Kidney (tissue), 14 donors: ENCODE measurements around the gene GCK. TPM values are rescaled to one million over a fixed set of nuclear protein-coding genes. Genes with fewer than 3 reads are reported as not detected.

Experiments
- DNase-seq, 5 donors: peaks; one replicate each; pipeline ENCODE4 v3.0.0-alpha.2; 2013 to 2020
- FAIRE-seq: peaks from 2 replicates; lab custom pipeline; 2012; peaks lifted over from hg19 to GRCh38; lab: Jason Lieb, UNC
- H3K27ac ChIP-seq, 2 donors: one replicate each; pipeline ENCODE4 v1.7.0; 2013; ENCODE audit warnings: low read depth in 2 of 2, low read length in 2 of 2, inconsistent platforms in 1 of 2
- H3K27me3 ChIP-seq: one replicate; pipeline ENCODE4 v1.7.1; 2013; ENCODE audit warnings: low read length, inconsistent platforms; ENCODE audit not compliant: control insufficient read depth, insufficient read depth
- H3K36me3 ChIP-seq, 3 donors: one replicate each; pipeline versions ENCODE4 v1.7.0 to v1.7.1; 2013; ENCODE audit warnings: low read length in 3 of 3, control low read depth in 1 of 3, inconsistent platforms in 1 of 3; ENCODE audit not compliant: insufficient read depth in 3 of 3, control insufficient read depth in 2 of 3
- H3K4me1 ChIP-seq, 3 donors: one replicate each; pipeline versions ENCODE4 v1.7.0 to v1.7.1; 2013; ENCODE audit warnings: low read length in 3 of 3, inconsistent platforms in 1 of 3, low read depth in 1 of 3; ENCODE audit not compliant: control insufficient read depth in 2 of 3, insufficient read depth in 2 of 3
- H3K4me3 ChIP-seq, 3 donors: one replicate each; pipeline versions ENCODE4 v1.7.0 to v1.8.1; 2013; ENCODE audit warnings: low read length in 3 of 3, control low read depth in 1 of 3, inconsistent platforms in 1 of 3
- H3K9ac ChIP-seq, 3 donors: one replicate each; pipeline versions ENCODE4 v1.7.0 to v1.7.1; 2013; ENCODE audit warnings: low read length in 3 of 3, control low read depth in 1 of 3, inconsistent platforms in 1 of 3
- H3K9me3 ChIP-seq, 3 donors: one replicate each; pipeline versions ENCODE4 v1.7.0 to v1.7.1; 2013; ENCODE audit warnings: low read length in 3 of 3, control low read depth in 1 of 3, inconsistent platforms in 1 of 3; ENCODE audit not compliant: control insufficient read depth in 2 of 3, insufficient read depth in 1 of 3
- intact Hi-C: fragments of 100-400 bp; cut with DNase I; formaldehyde crosslinking; loops from one replicate; pipeline ENCODE4 v1.11.1; 2022
- polyA plus RNA-seq: library from polyadenylated mRNA; stranded (reverse); fragments of 350-450 nt; fragmentation: Illumina TruSeq; extraction: RNeasy Lipid Tissue Mini Kit (QIAGEN cat#74804); gene quantifications from one replicate; pipeline ENCODE4 v1.2.3, GENCODE V29; 2014; ENCODE audit warnings: low read depth, low replicate concordance; ENCODE audit not compliant: insufficient read depth
- total RNA-seq: library from RNA; stranded (reverse); fragmentation: NEBNext Ultra II Directional; extraction: Animal tissue kit (Norgen Biotek cat#: 25700); gene quantifications from one replicate; pipeline ENCODE4 v1.2.1, GENCODE V29; 2021
- TF ChIP-seq, protein P1 (sequence below): IDR thresholded peaks from 3 replicates; pipeline ENCODE4 v1.5.1; 2012; ENCODE audit warnings: mild to moderate bottlenecking, moderate library complexity, borderline replicate concordance; ENCODE audit not compliant: insufficient read depth; ENCODE audit errors: extremely low read depth
- donor health status: control.
- donor health status: control.
- donor health status: control.
- donor health status: control.
- donor health status: control.
- donor health status: DM: yes; HTN: yes; CAD: no.
- donor health status: Normal renal cell carcinoma (clear cell type).

GCK gene
- total and polyA plus RNA-seq, 2 donors from 2014 or later = 0.25 to 1.0 TPM

DNA sequence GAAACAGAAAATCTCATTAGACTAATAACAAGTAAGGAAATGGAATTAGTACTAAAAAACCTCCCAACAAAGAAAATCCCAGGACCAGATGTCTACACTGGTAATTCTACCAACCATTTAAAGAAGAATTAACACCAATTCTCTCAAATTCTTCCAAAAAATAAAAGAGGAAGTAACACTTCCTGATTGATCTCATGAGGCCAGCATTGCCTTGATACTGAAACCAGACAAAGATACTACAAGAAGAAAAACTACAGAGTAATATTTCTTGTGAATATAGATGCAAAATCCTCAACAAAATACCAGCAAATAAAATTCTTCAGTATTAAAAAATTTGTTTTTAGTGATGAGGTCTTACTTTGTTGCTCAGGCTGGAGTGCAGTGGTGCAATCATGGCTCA, 21.3 kb downstream of the GCK start:
- no peaks in the 10 kb centered on the region for H3K4me1 ChIP-seq
- intact Hi-C loops = no loop called here
- no peak for FAIRE-seq

DNA sequence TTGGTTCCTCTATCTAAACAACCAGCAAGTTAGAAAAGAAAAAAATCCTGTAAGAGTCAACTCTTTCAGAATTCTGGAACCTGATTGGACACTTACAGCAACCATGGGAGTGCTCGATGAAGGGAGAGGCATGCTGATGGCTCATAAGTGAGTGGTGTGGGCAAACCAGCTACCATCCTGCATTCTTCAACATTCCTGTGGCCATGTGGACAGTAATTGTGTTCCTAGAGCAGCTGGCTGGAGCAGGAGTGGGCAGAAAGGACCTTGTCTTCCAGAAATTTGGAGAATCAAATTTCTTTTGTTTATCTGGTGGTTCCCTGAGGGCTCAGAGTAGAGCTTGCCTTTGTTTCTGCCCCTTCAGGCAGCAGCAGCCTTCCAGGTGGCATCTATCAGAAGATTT, 25.6 kb downstream of the GCK start:
- no peak overlapping the region for H3K27ac ChIP-seq
- FAIRE-seq = no peak
- no peak overlapping the region for H3K4me3 ChIP-seq
- H3K4me1 ChIP-seq = no peaks in the 10 kb centered on the region
- DNase-seq = peak in 2 of 5 donors; percentile 21 to 24
- intact Hi-C loops = no loop called here
- no peaks in the 10 kb centered on the region for H3K36me3 ChIP-seq
- H3K27me3 ChIP-seq = no peaks in the 10 kb centered on the region
- no peaks in the 10 kb centered on the region for H3K9me3 ChIP-seq
- H3K9ac ChIP-seq = no peak overlapping the region
- TF ChIP-seq, protein P1, sequence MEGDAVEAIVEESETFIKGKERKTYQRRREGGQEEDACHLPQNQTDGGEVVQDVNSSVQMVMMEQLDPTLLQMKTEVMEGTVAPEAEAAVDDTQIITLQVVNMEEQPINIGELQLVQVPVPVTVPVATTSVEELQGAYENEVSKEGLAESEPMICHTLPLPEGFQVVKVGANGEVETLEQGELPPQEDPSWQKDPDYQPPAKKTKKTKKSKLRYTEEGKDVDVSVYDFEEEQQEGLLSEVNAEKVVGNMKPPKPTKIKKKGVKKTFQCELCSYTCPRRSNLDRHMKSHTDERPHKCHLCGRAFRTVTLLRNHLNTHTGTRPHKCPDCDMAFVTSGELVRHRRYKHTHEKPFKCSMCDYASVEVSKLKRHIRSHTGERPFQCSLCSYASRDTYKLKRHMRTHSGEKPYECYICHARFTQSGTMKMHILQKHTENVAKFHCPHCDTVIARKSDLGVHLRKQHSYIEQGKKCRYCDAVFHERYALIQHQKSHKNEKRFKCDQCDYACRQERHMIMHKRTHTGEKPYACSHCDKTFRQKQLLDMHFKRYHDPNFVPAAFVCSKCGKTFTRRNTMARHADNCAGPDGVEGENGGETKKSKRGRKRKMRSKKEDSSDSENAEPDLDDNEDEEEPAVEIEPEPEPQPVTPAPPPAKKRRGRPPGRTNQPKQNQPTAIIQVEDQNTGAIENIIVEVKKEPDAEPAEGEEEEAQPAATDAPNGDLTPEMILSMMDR = no peak

More for the DNA sequence above, 21.3 kb downstream of the GCK start:
- no peaks in the 10 kb centered on the region for H3K9me3 ChIP-seq
- TF ChIP-seq, protein P1 = no peak
- H3K27ac ChIP-seq = no peak overlapping the region
- H3K36me3 ChIP-seq = no peaks in the 10 kb centered on the region
- DNase-seq = no peak
- no peaks in the 10 kb centered on the region for H3K27me3 ChIP-seq
- H3K9ac ChIP-seq = no peak overlapping the region
- no peak overlapping the region for H3K4me3 ChIP-seq

DNA sequence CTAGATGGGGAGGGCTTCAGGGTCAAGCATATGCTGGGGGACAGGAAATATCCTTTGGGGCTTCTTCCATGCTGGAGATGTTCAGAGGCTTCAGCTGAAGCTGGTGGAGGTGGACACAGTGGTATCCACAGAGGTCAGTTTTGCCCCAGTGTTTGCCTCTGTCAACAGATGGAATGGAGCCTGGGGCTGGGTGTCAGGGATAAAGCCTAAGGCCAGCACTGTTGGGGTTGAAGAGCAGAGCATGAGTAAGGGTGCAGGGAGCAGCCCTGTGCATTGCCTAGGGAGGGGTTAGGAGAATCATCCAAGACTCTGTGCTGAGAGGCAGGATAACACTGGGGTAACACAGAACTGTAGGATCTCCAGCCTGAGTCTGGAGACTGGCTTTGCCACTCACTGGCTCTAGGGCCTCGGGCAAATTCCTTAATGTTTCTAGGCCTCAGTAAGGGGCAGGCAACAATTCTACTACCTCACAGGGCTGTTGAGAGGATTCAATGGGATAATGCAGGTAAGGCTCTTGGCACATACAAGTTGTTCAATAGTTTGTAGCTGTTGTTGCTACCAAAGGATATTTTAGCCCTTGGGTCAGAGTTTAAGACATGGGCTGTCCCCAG, 26.3 kb downstream of the GCK start:
- DNase-seq (no peak), FAIRE-seq (no peak)
- Histone ChIP-seq H3K27me3 (no peaks in the 10 kb centered on the region), H3K27ac (no peak overlapping the region), H3K4me3 (no peak overlapping the region), H3K9ac (no peak overlapping the region), H3K9me3 (no peaks in the 10 kb centered on the region), H3K4me1 (no peaks in the 10 kb centered on the region), H3K36me3 (no peaks in the 10 kb centered on the region)
- TF ChIP-seq, protein P1 = no peak
- intact Hi-C loops = no loop called here

DNA sequence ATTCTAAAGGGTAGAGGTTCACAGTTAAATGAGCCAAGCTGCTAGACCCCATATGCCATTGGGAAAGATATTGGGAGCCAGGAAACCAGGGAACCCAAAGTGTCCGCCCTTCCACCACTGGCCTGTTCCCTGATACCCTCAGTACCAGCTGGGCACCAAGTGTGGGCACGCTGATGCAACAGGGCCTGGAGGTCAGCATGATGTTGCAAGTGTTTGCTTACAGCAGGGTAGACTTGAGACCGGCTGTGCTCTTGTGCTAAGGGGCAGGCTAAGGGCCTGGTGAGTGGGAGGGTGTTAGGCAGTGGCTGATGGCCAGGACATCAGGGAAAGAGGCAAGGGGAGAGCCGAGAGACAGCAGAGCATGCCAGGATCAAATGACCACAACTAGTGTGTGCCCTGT, 27.1 kb downstream of the GCK start:
- Histone ChIP-seq H3K4me3 (no peak overlapping the region), H3K9me3 (no peaks in the 10 kb centered on the region), H3K36me3 (no peaks in the 10 kb centered on the region), H3K27ac (no peak overlapping the region), H3K9ac (no peak overlapping the region), H3K4me1 (no peaks in the 10 kb centered on the region), H3K27me3 (no peaks in the 10 kb centered on the region)
- FAIRE-seq = no peak
- DNase-seq = peak in 1 of 5 donors; percentile 25
- intact Hi-C loops = no loop called here
- TF ChIP-seq, protein P1 = no peak
